ENCODE results near the gene U2AF2.

U2AF2 gene

DNA sequence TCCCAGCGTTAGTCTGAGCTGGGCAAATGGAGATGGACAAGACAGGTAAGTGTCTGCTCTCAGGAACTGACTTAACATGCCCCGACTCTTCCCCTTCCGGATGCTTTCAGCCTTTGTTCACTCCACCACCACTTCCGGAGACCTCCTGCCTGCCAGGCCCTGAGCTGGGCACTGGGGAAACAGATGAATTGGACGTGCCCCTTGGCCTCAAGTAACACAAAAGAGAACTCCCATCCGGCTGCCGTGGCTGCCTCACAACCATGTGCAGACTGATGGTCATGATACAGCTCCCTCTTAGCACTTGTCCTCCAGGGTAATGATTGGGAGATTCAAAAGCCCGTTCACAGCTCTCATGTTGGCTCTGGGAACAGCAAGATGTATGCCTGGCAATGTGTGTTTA, 37.4 kb upstream of the U2AF2 start:
- no peak overlapping the region for H3K27ac ChIP-seq

GRCh38 chr19:55618426-55618825, 36.4 kb upstream of the U2AF2 start:
- H3K27ac ChIP-seq = no peak overlapping the region
- TF ChIP-seq CTCF (conservative IDR thresholded peaks at IDR 0.05) = no peak

More for the DNA sequence above, 37.4 kb upstream of the U2AF2 start:
- no peak for TF ChIP-seq CTCF (conservative IDR thresholded peaks at IDR 0.05)

- no peak overlapping the region for H3K27ac ChIP-seq
- no peak for TF ChIP-seq CTCF (conservative IDR thresholded peaks at IDR 0.05)
Measured at GRCh38 chr19:55619286-55619685, 35.5 kb upstream of the U2AF2 start.

- no peak for TF ChIP-seq CTCF (conservative IDR thresholded peaks at IDR 0.05)
- no peak overlapping the region for H3K27ac ChIP-seq
Measured at GRCh38 chr19:55620410-55621204, 34.2 kb upstream of the U2AF2 start.

GRCh38 chr19:55621205-55621672, 33.6 kb upstream of the U2AF2 start:
- TF ChIP-seq CTCF (conservative IDR thresholded peaks at IDR 0.05) = no peak
- no peak overlapping the region for H3K27ac ChIP-seq

DNA sequence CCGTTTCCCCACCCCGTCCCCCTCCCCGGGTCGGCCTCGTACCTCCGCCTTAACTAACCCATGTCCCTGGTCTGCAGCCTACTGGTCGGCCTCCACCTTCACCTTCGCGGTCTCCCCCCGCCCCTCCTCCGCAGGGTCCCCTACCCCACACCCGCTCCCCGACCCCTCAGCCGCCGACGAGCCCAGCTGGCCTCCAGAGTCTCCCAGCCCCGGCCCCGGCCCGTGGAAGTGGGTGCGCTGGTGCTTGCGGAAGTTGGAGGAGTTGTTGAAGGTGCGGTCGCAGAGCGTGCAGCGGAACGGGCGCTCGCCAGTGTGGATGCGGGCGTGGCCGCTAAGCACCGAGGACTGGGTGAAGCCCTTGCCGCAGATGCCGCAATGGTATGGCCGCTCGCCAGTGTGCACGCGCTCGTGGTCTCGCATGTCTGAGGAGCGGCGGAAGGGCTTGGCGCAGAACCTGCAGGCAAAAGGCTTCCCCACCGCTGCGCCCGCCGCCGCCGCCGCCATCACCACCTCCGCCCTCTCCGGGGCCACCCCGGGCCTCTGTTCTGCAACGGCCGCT, 33.1 kb upstream of the U2AF2 start:
- TF ChIP-seq CTCF (conservative IDR thresholded peaks at IDR 0.05) = no peak
- H3K27ac ChIP-seq = no peak overlapping the region

DNA sequence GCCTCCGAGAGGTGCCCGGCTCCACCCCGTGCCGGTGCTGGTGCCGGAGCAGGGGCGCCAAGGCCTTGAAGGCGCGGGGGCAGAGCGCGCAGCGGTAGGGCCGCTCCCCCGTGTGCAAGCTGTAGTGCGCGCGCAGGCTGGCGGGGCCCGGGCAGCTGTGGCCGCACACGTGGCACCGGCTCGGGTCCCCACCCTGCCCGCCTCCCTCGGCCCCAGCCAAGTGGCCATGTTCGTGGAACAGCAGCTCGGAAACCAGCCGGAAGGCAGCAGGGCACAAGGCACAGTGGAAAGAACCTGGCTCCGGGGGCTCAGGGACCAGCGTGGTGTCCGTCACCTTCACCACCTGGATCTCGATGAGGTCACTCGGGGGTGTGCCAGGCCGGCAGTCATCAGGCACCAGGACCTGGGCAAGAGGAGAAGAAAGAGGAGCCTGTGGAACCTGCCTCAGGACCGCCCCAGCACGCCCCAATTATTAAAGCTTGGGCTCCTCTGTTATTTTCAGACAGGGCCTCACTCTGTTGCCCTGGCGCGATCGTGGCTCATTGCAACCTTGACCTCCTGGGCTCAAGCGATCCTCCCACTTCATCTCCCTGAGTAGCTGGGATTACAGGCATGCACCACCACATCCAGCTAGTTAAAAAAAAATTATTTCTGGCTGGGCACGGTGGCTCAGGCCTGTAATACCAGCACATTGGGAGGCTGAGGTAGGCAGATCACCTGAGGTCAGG, 32.4 kb upstream of the U2AF2 start:
- TF ChIP-seq CTCF (conservative IDR thresholded peaks at IDR 0.05) = no peak
- no peak overlapping the region for H3K27ac ChIP-seq
